H9 (cell line): ENCODE measurements around the gene PIAS1. TPM values are rescaled to one million over a fixed set of nuclear protein-coding genes. Genes with fewer than 3 reads are reported as not detected.

ENCODE experiments used
- DNase-seq: peaks from one replicate; pipeline ENCODE4 v3.0.0-alpha.2; 2017
- H2AFZ ChIP-seq: one replicate; pipeline ENCODE4 v1.6.1; 2013; ENCODE audit warnings: mild to moderate bottlenecking, low read length, control low read depth, moderate library complexity
- H2AK5ac ChIP-seq: 2 replicates; pipeline ENCODE4 v1.6.1; 2013; ENCODE audit warnings: low read length, control low read depth, mixed read lengths; ENCODE audit not compliant: insufficient read length
- H2BK120ac ChIP-seq: one replicate; pipeline ENCODE4 v1.6.1; 2013; ENCODE audit warnings: low read depth, mild to moderate bottlenecking, low read length, control low read depth, inconsistent platforms; ENCODE audit not compliant: poor library complexity, severe bottlenecking
- H2BK12ac ChIP-seq: 2 replicates; pipeline ENCODE4 v1.6.1; 2013; ENCODE audit warnings: low read length, control low read depth, mixed read lengths, low read depth; ENCODE audit not compliant: insufficient read length
- H2BK15ac ChIP-seq: 2 replicates; pipeline ENCODE4 v1.6.1; 2013; ENCODE audit warnings: low read depth, low read length, control low read depth
- H2BK20ac ChIP-seq: one replicate; pipeline ENCODE4 v1.6.1; 2013; ENCODE audit warnings: low read depth, mild to moderate bottlenecking, low read length, control low read depth, inconsistent platforms; ENCODE audit not compliant: poor library complexity, severe bottlenecking
- H2BK5ac ChIP-seq: 2 replicates; pipeline ENCODE4 v1.6.1; 2013; ENCODE audit warnings: low read length, control low read depth, mixed read lengths; ENCODE audit not compliant: insufficient read length
- H3K14ac ChIP-seq: 2 replicates; pipeline ENCODE4 v1.6.1; 2013; ENCODE audit warnings: low read length, control low read depth; ENCODE audit not compliant: insufficient read depth
- H3K18ac ChIP-seq: 2 replicates; pipeline ENCODE4 v1.6.1; 2013; ENCODE audit warnings: low read depth, mild to moderate bottlenecking, mixed read lengths, low read length, control low read depth; ENCODE audit not compliant: insufficient read length
- H3K23ac ChIP-seq: 2 replicates; pipeline ENCODE4 v1.6.1; 2013; ENCODE audit warnings: low read length, control low read depth, mixed read lengths, low read depth; ENCODE audit not compliant: insufficient read length
- H3K23me2 ChIP-seq: 2 replicates; pipeline ENCODE4 v1.6.1; 2013; ENCODE audit warnings: low read depth, mild to moderate bottlenecking, mixed read lengths, low read length, control low read depth; ENCODE audit not compliant: insufficient read length, poor library complexity, severe bottlenecking
- H3K27ac ChIP-seq: 2 replicates; pipeline ENCODE4 v1.5.1; 2013; ENCODE audit warnings: low read length, control low read depth, mixed read lengths, low read depth; ENCODE audit not compliant: insufficient read length
- H3K27me3 ChIP-seq: 2 replicates; pipeline ENCODE4 v1.6.1; 2013; ENCODE audit warnings: low read length, control low read depth, inconsistent platforms; ENCODE audit not compliant: insufficient read depth
- H3K4ac ChIP-seq: 2 replicates; pipeline ENCODE4 v1.6.1; 2013; ENCODE audit warnings: low read depth, mild to moderate bottlenecking, control low read depth, inconsistent platforms, low read length, moderate library complexity
- H3K4me1 ChIP-seq: 2 replicates; pipeline ENCODE4 v1.6.1; 2013; ENCODE audit warnings: low read length, control low read depth, inconsistent platforms; ENCODE audit not compliant: insufficient read depth
- H3K4me2 ChIP-seq: 2 replicates; pipeline ENCODE4 v1.6.1; 2013; ENCODE audit warnings: low read length, control low read depth, mixed read lengths; ENCODE audit not compliant: insufficient read length, insufficient read depth
- H3K56ac ChIP-seq: 2 replicates; pipeline ENCODE4 v1.6.1; 2013; ENCODE audit warnings: low read depth, mild to moderate bottlenecking, mixed read lengths, low read length, control low read depth; ENCODE audit not compliant: insufficient read length
- H3K79me1 ChIP-seq: 2 replicates; pipeline ENCODE4 v1.6.1; 2013; ENCODE audit warnings: low read depth, mild to moderate bottlenecking, moderate library complexity, low read length, control low read depth, inconsistent platforms; ENCODE audit not compliant: insufficient read depth, poor library complexity, severe bottlenecking
- H3K79me2 ChIP-seq: 2 replicates; pipeline ENCODE4 v1.6.1; 2013; ENCODE audit warnings: low read length, control low read depth, inconsistent platforms; ENCODE audit not compliant: insufficient read depth
- H3K9ac ChIP-seq: 2 replicates; pipeline ENCODE4 v1.6.1; 2013; ENCODE audit warnings: low read length, control low read depth, mixed read lengths; ENCODE audit not compliant: insufficient read length; ENCODE audit errors: extremely low read depth
- H3K9me3 ChIP-seq: one replicate; pipeline ENCODE4 v1.6.1; 2013; ENCODE audit warnings: low read depth, low read length, inconsistent platforms; ENCODE audit not compliant: control insufficient read depth
- H3T11ph ChIP-seq: one replicate; pipeline ENCODE4 v1.6.1; 2013; ENCODE audit warnings: mild to moderate bottlenecking, low read length, control low read depth, inconsistent platforms
- H4K20me1 ChIP-seq: one replicate; pipeline ENCODE4 v1.6.1; 2013; ENCODE audit not compliant: control insufficient read depth, insufficient read length, insufficient read depth
- H4K5ac ChIP-seq: 2 replicates; pipeline ENCODE4 v1.6.1; 2013; ENCODE audit warnings: low read depth, mild to moderate bottlenecking, mixed read lengths, low read length, control low read depth; ENCODE audit not compliant: insufficient read length
- H4K8ac ChIP-seq: replicated peaks from 2 replicates; pipeline ENCODE4 v1.6.1; 2013; ENCODE audit warnings: low read length, control low read depth, mixed read lengths, low read depth; ENCODE audit not compliant: insufficient read length
- H4K91ac ChIP-seq: 2 replicates; pipeline ENCODE4 v1.6.1; 2013; ENCODE audit warnings: low read depth, mild to moderate bottlenecking, moderate library complexity, mixed read lengths, low read length, control low read depth; ENCODE audit not compliant: insufficient read length
- H3K27ac Mint-ChIP-seq, 3 experiments: 2 replicates in 2 of 3; 3 replicates in 1 of 3; pipeline ENCODE4 v1.8.0; 2020 to 2021; ENCODE audit warnings: mixed read lengths in 3 of 3, mild to moderate bottlenecking in 1 of 3, moderate library complexity in 1 of 3
- H3K27me3 Mint-ChIP-seq: 2 replicates; pipeline ENCODE4 v1.8.0; 2021; ENCODE audit warnings: low read depth, mild to moderate bottlenecking, moderate library complexity, mixed read lengths
- H3K36me3 Mint-ChIP-seq, 3 experiments: 2 replicates in 2 of 3; 3 replicates in 1 of 3; pipeline ENCODE4 v1.8.0; 2020 to 2021; ENCODE audit warnings: low read depth in 3 of 3, mixed read lengths in 3 of 3; ENCODE audit not compliant: insufficient read depth in 1 of 3
- H3K4me1 Mint-ChIP-seq, 2 experiments: 2 replicates each; pipeline ENCODE4 v1.8.0; 2020; ENCODE audit warnings: mixed read lengths in 2 of 2
- H3K4me3 Mint-ChIP-seq, 2 experiments: 2 replicates in 1 of 2; 3 replicates in 1 of 2; pipeline ENCODE4 v1.8.0; 2020 to 2021; ENCODE audit warnings: mild to moderate bottlenecking in 2 of 2, mixed read lengths in 2 of 2, moderate library complexity in 1 of 2
- H3K9me3 Mint-ChIP-seq, 2 experiments: 2 replicates in 1 of 2; 3 replicates in 1 of 2; pipeline ENCODE4 v1.8.0; 2020; ENCODE audit warnings: mild to moderate bottlenecking in 2 of 2, mixed read lengths in 2 of 2, moderate library complexity in 1 of 2
- WGBS: extraction: QIAGEN DNeasy Blood & Tissue Kit; methylation state at CpG from one replicate; pipeline ENCODE4 v1.1.7; 2013; ENCODE audit warnings: missing lambda C conversion rate, low lambda C conversion rate, mixed read lengths; ENCODE audit not compliant: insufficient read length; ENCODE audit errors: extremely low coverage; 5-methylcytosine and 5-hydroxymethylcytosine counted together
- total RNA-seq: library from RNA; stranded (reverse); gene quantifications from 2 replicates; pipeline ENCODE4 v1.2.1, GENCODE V29; 2021
- TF ChIP-seq, protein P1 (sequence below): fragments of 200-600 bp; sonication (generic); conservative IDR thresholded peaks from 3 replicates; pipeline ENCODE4 v1.8.0; 2021; ENCODE audit warnings: antibody characterized with exemption, mild to moderate bottlenecking

PIAS1 gene
- total RNA-seq, 1 experiment from 2014 or later = 31.1 TPM

DNA sequence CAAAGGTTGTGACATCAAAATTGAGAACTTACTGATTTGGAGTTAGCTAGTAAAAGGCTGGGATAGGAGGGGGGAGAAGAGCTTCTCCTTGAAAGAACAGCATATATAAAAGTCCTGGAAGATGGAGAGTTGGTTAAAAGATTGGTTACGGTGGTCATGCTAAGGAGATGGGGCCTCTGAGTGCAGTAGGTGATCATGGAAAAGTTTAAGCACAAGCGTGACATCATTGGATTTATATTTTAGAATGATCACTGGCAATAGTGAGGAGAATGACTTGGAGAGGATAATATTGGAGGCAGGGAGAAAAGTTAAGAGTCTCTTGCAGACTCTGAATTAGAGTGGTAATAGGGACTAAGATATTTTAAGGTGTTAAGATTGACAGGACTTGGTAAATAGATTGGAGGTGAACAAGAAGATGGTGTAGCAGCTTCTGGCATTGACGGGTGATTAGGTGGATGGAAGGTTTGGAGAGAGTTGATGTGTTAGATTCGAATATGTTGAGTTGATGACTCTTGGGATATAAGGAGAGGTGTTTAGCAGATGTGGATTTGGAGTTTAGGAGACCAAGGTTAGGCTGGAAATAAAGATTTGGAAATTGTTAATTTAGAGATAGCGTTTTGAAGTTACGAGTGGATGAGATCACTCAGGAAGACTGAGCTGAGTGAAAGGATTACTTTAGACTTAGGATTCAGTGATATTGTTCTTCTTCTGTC is 19.6 kb downstream of the PIAS1 start:
- no peak for DNase-seq
- H3K27ac Mint-ChIP-seq = peak overlapping the region in 1 of 3 experiments; percentile 15; a peak in 2 of 7 replicates
- Histone ChIP-seq H2AK5ac (no peak overlapping the region), H2AFZ (no peak overlapping the region), H3K4me2 (no peak overlapping the region), H3K79me1 (peaks cover 2% of the 10 kb centered on the region), H2BK120ac (no peak overlapping the region), H4K8ac (no peak overlapping the region), H3K79me2 (peaks cover 11% of the 10 kb centered on the region; the same call in 1 of the 2 replicates), H3K27ac (no peak overlapping the region), H3K23ac (no peak overlapping the region), H2BK20ac (no peak overlapping the region), H3K18ac (no peak overlapping the region), H3K27me3 (no peaks in the 10 kb centered on the region), H3K4ac (no peak overlapping the region), H3K23me2 (no peaks in the 10 kb centered on the region), H2BK15ac (no peak overlapping the region), H2BK5ac (no peak overlapping the region), H4K20me1 (no peaks in the 10 kb centered on the region), H3K9ac (no peak overlapping the region), H3K9me3 (no peaks in the 10 kb centered on the region), H2BK12ac (no peak overlapping the region), H4K91ac (no peak overlapping the region), H4K5ac (no peak overlapping the region), H3K14ac (no peak overlapping the region), H3K56ac (no peak overlapping the region), H3T11ph (no peak overlapping the region), H3K4me1 (no peaks in the 10 kb centered on the region)
- 100% methylated on average over 4 of the region's 6 CpGs for WGBS
- TF ChIP-seq, protein P1, sequence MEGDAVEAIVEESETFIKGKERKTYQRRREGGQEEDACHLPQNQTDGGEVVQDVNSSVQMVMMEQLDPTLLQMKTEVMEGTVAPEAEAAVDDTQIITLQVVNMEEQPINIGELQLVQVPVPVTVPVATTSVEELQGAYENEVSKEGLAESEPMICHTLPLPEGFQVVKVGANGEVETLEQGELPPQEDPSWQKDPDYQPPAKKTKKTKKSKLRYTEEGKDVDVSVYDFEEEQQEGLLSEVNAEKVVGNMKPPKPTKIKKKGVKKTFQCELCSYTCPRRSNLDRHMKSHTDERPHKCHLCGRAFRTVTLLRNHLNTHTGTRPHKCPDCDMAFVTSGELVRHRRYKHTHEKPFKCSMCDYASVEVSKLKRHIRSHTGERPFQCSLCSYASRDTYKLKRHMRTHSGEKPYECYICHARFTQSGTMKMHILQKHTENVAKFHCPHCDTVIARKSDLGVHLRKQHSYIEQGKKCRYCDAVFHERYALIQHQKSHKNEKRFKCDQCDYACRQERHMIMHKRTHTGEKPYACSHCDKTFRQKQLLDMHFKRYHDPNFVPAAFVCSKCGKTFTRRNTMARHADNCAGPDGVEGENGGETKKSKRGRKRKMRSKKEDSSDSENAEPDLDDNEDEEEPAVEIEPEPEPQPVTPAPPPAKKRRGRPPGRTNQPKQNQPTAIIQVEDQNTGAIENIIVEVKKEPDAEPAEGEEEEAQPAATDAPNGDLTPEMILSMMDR = no peak
- no peaks in the 10 kb centered on the region for H3K9me3 Mint-ChIP-seq
- H3K36me3 Mint-ChIP-seq = 0 out of 7 replicates have a peak, but pooled peaks cover 0 to 6% (median 0%) of the 10 kb centered on the region in 3 experiments
- peaks cover 25 to 26% of the 10 kb centered on the region in 2 experiments for H3K4me1 Mint-ChIP-seq
- H3K27me3 Mint-ChIP-seq = no peaks in the 10 kb centered on the region
- H3K4me3 Mint-ChIP-seq = no peak overlapping the region
